Measurements from ENCODE around the gene AP3B1. TPM values are rescaled to one million over a fixed set of nuclear protein-coding genes. Genes with fewer than 3 reads are reported as not detected.

AP3B1 gene
- total and polyA plus RNA-seq, 2 donors (not counting 3 experiments of a cell fraction or from before 2014, with no cell fraction given) = 31.6 to 46.7 TPM

DNA sequence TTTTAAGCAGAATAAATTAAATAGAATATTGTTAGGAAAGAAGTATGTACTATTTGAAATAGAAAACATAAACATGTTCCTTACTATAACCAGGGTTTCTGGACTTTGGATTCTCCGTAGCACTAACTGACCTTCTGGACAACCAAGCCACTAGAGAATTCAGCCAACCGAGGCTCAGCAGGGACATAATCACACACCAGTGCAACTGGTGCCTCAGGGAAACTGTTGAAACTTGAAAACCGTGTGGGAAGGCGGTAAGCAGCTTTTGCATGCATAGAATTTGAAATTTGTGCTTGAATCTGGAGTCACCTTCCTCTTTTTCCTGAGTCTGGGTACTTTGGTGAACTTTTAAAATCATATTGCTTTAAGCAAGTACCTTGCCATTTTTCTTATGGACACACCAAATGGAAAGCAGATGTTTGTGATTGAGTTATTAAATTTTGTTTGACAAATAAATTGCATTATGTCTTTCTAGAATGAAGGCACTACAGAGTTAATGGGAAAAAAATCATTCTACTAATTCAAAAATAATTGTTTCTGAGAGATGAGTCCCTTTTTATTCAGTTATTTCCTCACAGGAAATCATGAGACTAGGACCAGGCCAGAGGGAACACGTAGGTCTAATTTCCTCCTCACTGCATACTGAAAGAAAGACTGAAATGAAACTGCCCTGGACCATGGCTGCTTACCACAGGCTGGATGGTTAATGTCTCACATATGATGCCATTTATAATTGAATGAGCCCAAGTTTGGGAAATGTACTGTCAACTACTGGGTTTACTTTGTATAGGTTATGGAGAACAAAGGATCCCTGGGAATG lies 45.3 kb upstream of the AP3B1 start:
- dilution Hi-C loops (cut with MboI; ENCODE audit: extremely low pct_ligation_motif_present, low sequenced_read_pairs) = no loop called here
- Histone ChIP-seq H4K20me1 (replicated peaks; ENCODE audit: control insufficient read depth, extremely low read depth, insufficient read depth, low read length) (no peaks in the 10 kb centered on the region), H3K4me3 (replicated peaks in 1 of 3; ENCODE audit: insufficient read depth in 1 of 3, low read depth in 1 of 3, low read length in 3 of 3) (no peak overlapping the region), H3K4me1 (ENCODE audit: control insufficient read depth, extremely low read depth, insufficient read depth, low read length) (no peaks in the 10 kb centered on the region), H3K27me3 (ENCODE audit: control insufficient read depth in 2 of 2, insufficient read depth in 2 of 2, low read length in 2 of 2) (peaks cover 0 to 3% of the 10 kb centered on the region in 2 experiments), H2AFZ (ENCODE audit: low read depth, low read length) (no peak overlapping the region), H3K4me2 (ENCODE audit: insufficient read depth, low read length) (no peak overlapping the region), H3K36me3 (ENCODE audit: control insufficient read depth in 2 of 2, extremely low read depth in 1 of 2, insufficient read depth in 2 of 2, low read length in 2 of 2) (no peaks in the 10 kb centered on the region), H3K9ac (replicated peaks; ENCODE audit: extremely low read depth, insufficient read depth, low read length) (no peak overlapping the region), H3K79me2 (ENCODE audit: control insufficient read depth, insufficient read depth, low read length) (no peaks in the 10 kb centered on the region), H3K9me1 (replicated peaks; ENCODE audit: control insufficient read depth, extremely low read depth, insufficient read depth, low read length) (no peaks in the 10 kb centered on the region), H3K27ac (ENCODE audit: insufficient read depth, low read depth, low read length) (no peak overlapping the region), H3K9me3 (replicated peaks; ENCODE audit: control insufficient read depth, insufficient read depth, low read length) (no peaks in the 10 kb centered on the region)
- TF ChIP-seq POLR2A (IDR thresholded peaks at IDR 0.05; ENCODE audit: low read depth, low read length) (no peak), FOS (IDR thresholded peaks at IDR 0.05; ENCODE audit: borderline replicate concordance, insufficient read depth, low read length) (no peak), JUN (IDR thresholded peaks at IDR 0.05; ENCODE audit: borderline replicate concordance, insufficient read depth, insufficient read length, low read depth) (no peak), GATA2 (IDR thresholded peaks at IDR 0.05; ENCODE audit: insufficient read depth, insufficient read length, low read depth, low read length) (no peak), POLR2AphosphoS5 (IDR thresholded peaks at IDR 0.05; ENCODE audit: insufficient read depth, low read depth, low read length) (no peak), EZH2 (IDR thresholded peaks at IDR 0.05; ENCODE audit: borderline replicate concordance, low read depth, low read length, severe bottlenecking) (no peak), MYC (IDR thresholded peaks at IDR 0.05; ENCODE audit: low read depth, low read length) (no peak)
- TF ChIP-seq, protein P1, sequence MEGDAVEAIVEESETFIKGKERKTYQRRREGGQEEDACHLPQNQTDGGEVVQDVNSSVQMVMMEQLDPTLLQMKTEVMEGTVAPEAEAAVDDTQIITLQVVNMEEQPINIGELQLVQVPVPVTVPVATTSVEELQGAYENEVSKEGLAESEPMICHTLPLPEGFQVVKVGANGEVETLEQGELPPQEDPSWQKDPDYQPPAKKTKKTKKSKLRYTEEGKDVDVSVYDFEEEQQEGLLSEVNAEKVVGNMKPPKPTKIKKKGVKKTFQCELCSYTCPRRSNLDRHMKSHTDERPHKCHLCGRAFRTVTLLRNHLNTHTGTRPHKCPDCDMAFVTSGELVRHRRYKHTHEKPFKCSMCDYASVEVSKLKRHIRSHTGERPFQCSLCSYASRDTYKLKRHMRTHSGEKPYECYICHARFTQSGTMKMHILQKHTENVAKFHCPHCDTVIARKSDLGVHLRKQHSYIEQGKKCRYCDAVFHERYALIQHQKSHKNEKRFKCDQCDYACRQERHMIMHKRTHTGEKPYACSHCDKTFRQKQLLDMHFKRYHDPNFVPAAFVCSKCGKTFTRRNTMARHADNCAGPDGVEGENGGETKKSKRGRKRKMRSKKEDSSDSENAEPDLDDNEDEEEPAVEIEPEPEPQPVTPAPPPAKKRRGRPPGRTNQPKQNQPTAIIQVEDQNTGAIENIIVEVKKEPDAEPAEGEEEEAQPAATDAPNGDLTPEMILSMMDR (IDR thresholded peaks at IDR 0.05; ENCODE audit: extremely low read depth in 1 of 2, insufficient read depth in 1 of 2, low read depth in 1 of 2, low read length in 2 of 2) = no peak
- TF ChIP-seq, protein P2, sequence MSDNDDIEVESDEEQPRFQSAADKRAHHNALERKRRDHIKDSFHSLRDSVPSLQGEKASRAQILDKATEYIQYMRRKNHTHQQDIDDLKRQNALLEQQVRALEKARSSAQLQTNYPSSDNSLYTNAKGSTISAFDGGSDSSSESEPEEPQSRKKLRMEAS (IDR thresholded peaks at IDR 0.05; ENCODE audit: insufficient read depth, insufficient read length) = no peak
- POLR2A ChIA-PET = no interaction called here
- DNase-seq (ENCODE audit: low read depth, low spot score) (peak; percentile 14), FAIRE-seq (no peak)
- CTCF ChIA-PET = interaction anchor here (1.4 kb wide), 1 partner anchor 19 kb away, joined by 3 read pairs; no protein-coding TSS in a partner anchor
- intact Hi-C loops (cut with micrococcal nuclease) = no loop called here
- no TSS peak for BruUV-seq (replicated peaks)

Measured in endothelial cell of umbilical vein (primary cell).